ENCODE measurements around the gene GREM2. TPM values are rescaled to one million over a fixed set of nuclear protein-coding genes. Genes with fewer than 3 reads are reported as not detected.
A peak's percentile ranks its signal among the peaks of the same experiment; 100 is the strongest.

Gene GREM2
- total and polyA plus RNA-seq, 2 of the 4 experiments (the other 2 are of a cell fraction) = 3.0 to 14.2 TPM

DNA sequence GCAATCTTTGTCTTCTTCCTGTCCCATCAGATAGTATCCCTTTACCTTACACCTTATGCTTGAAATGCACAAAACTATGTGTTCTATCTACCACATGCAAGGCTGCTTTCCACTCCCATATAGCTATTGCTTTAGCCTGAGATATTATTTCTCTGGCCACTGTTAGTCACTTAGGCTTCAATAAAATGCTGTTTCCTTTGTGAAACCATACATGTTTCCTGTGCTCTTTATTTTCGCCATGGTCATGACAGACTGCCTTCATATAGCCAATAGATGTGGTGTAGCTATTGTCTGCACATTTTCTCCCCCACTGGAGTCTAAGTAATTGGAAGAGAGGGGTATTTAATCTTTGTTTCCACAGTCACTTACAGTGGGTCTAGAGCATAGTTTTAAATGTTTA lies 108.4 kb downstream of the GREM2 start:
- Histone ChIP-seq H3K23ac (ENCODE audit: low read depth, low read length) (0 out of 2 replicates have a peak overlapping the region, but pooled peaks have one; percentile 13), H4K8ac (ENCODE audit: low read depth in 2 of 2, low read length in 2 of 2) (no peak overlapping the region), H3K79me1 (ENCODE audit: low read depth in 1 of 2, low read length in 2 of 2) (peaks cover 0 to 19% of the 10 kb centered on the region in 2 experiments; a peak in 2 of 4 replicates), H3K9me1 (ENCODE audit: insufficient read depth, low read length) (peaks cover 13% of the 10 kb centered on the region), H3K14ac (replicated peaks; ENCODE audit: low read depth, low read length) (no peak overlapping the region; the same call in 1 of the 2 replicates), H2BK20ac (ENCODE audit: low read depth, low read length) (no peak overlapping the region), H3K4me2 (ENCODE audit: low read depth, low read length) (no peak overlapping the region), H3K27me3 (ENCODE audit: control insufficient read depth, insufficient read depth, low read length) (no peaks in the 10 kb centered on the region), H2BK5ac (ENCODE audit: low read depth, low read length, poor library complexity, severe bottlenecking) (no peak overlapping the region), H2AFZ (replicated peaks; ENCODE audit: low read length, poor library complexity) (no peak overlapping the region), H4K5ac (ENCODE audit: low read depth, low read length) (no peak overlapping the region; the same call in 1 of the 2 replicates), H2BK120ac (ENCODE audit: low read depth, low read length) (no peak overlapping the region), H2AK5ac (ENCODE audit: low read depth, low read length) (no peak overlapping the region), H4K91ac (ENCODE audit: insufficient read depth, low read depth, low read length) (no peak overlapping the region), H3K9me3 (ENCODE audit: control insufficient read depth, insufficient read depth, low read length) (no peaks in the 10 kb centered on the region), H3K18ac (ENCODE audit: low read depth, low read length) (no peak overlapping the region; the same call in 1 of the 2 replicates), H3K4me1 (ENCODE audit: control insufficient read depth, insufficient read depth, low read length) (peaks cover 11% of the 10 kb centered on the region), H3K4me3 (ENCODE audit: insufficient read depth, low read depth, low read length) (no peak overlapping the region), H2BK15ac (ENCODE audit: low read depth, low read length) (no peak overlapping the region), H3K9ac (ENCODE audit: low read depth, low read length) (no peak overlapping the region), H4K20me1 (ENCODE audit: insufficient read depth, low read length) (no peaks in the 10 kb centered on the region), H2AK9ac (replicated peaks; ENCODE audit: low read depth, low read length, poor library complexity) (no peak overlapping the region), H3K56ac (ENCODE audit: extremely low read depth, insufficient read depth, low read length) (no peak overlapping the region), H3K4ac (ENCODE audit: low read depth, low read length) (no peak overlapping the region), H3K36me3 (ENCODE audit: control insufficient read depth, insufficient read depth, low read length) (no peaks in the 10 kb centered on the region), H3K27ac (ENCODE audit: insufficient read depth, low read length) (no peak overlapping the region)
- dilution Hi-C loops (cut with HindIII; ENCODE audit: low sequenced_read_pairs, unreplicated experiment) = no loop called here
- no TSS peak for BruUV-seq (replicated peaks)
- no peak for ATAC-seq (ENCODE audit: low read depth)
- POLR2A ChIA-PET (ENCODE audit: unreplicated experiment) = no interaction called here
- TF ChIP-seq ELK1 (IDR thresholded peaks at IDR 0.05; ENCODE audit: borderline replicate concordance, low read depth, low read length) = no peak
- TF ChIP-seq POLR2A (IDR thresholded peaks at IDR 0.05; ENCODE audit: low read depth, low read length) = no peak
- no peak for TF ChIP-seq BHLHE40 (IDR thresholded peaks at IDR 0.05; ENCODE audit: low read depth, low read length)
- TF ChIP-seq SMC3 (IDR thresholded peaks at IDR 0.05; ENCODE audit: low read depth, low read length) = no peak
- no peak for TF ChIP-seq MAFK (IDR thresholded peaks at IDR 0.05; ENCODE audit: low read depth, low read length)
- CTCF ChIA-PET = no interaction called here
- WGBS, 2 experiments (ENCODE audit: extremely low coverage in 2 of 2, insufficient read length in 1 of 2) = no CpG with 5 or more reads among the region's 1 CpG
- intact Hi-C loops (cut with micrococcal nuclease) = no loop called here
- in situ Hi-C loops (cut with MboI; ENCODE audit: low sequenced_read_pairs) = no loop called here
- no peak for DNase-seq

Measured in IMR-90 (cell line).